Progenitor cell of endocrine pancreas (in vitro differentiated cells): ENCODE data around the gene CHCHD3. TPM values are rescaled to one million over a fixed set of nuclear protein-coding genes. Genes with fewer than 3 reads are reported as not detected.
"Not testable (repeated sequence)": the region's sequence is repeated elsewhere in the genome, so short reads cannot be mapped to it uniquely, and the experiment has no call there.

Experiments
- DNase-seq: peaks from one replicate; pipeline ENCODE4 v3.0.0; 2021; ENCODE audit warnings: low spot score; ENCODE audit not compliant: unreplicated experiment
- H3K27ac Mint-ChIP-seq: 2 replicates; pipeline ENCODE4 v1.8.0; 2021; ENCODE audit warnings: mild to moderate bottlenecking, moderate library complexity, mixed read lengths
- H3K27me3 Mint-ChIP-seq: 2 replicates; pipeline ENCODE4 v1.8.0; 2021; ENCODE audit warnings: mixed read lengths
- H3K36me3 Mint-ChIP-seq: 2 replicates; pipeline ENCODE4 v1.8.0; 2022; ENCODE audit warnings: mixed read lengths; ENCODE audit not compliant: insufficient read depth
- H3K4me1 Mint-ChIP-seq: 2 replicates; pipeline ENCODE4 v1.8.0; 2021; ENCODE audit warnings: low read depth, mixed read lengths
- H3K4me3 Mint-ChIP-seq: 2 replicates; pipeline ENCODE4 v1.8.0; 2021; ENCODE audit warnings: low read depth, mild to moderate bottlenecking, moderate library complexity, mixed read lengths
- H3K9me3 Mint-ChIP-seq: 2 replicates; pipeline ENCODE4 v1.8.0; 2021; ENCODE audit warnings: low read depth, mixed read lengths
- CTCF ChIP-seq: fragments of 200-600 bp; sonication (generic); IDR thresholded peaks from one replicate; pipeline ENCODE4 v1.5.0; 2021; ENCODE audit warnings: antibody characterized with exemption, mild to moderate bottlenecking; ENCODE audit not compliant: unreplicated experiment
- total RNA-seq: library from RNA; stranded (reverse); gene quantifications from 2 replicates; pipeline ENCODE4 v1.2.1, GENCODE V29; 2021

The CHCHD3 gene
- total RNA-seq, 1 donor from 2014 or later = 67.3 TPM

GRCh38 chr7:132901241-132901640, 180.6 kb downstream of the CHCHD3 start:
- no peak overlapping the region for H3K4me3 Mint-ChIP-seq
- no peak for TF ChIP-seq CTCF

GRCh38 chr7:132899833-132900232, 182.1 kb downstream of the CHCHD3 start:
- no peak for DNase-seq
- no peak overlapping the region for H3K4me3 Mint-ChIP-seq
- peaks cover 3% of the 10 kb centered on the region for H3K4me1 Mint-ChIP-seq
- no peak overlapping the region for H3K27ac Mint-ChIP-seq
- peaks cover 30% of the 10 kb centered on the region for H3K36me3 Mint-ChIP-seq
- no peak for TF ChIP-seq CTCF
- H3K27me3 Mint-ChIP-seq = no peaks in the 10 kb centered on the region
- H3K9me3 Mint-ChIP-seq = peaks cover 3% of the 10 kb centered on the region

More at GRCh38 chr7:132901241-132901640, 180.6 kb downstream of the CHCHD3 start:
- H3K27ac Mint-ChIP-seq = peak overlapping the region; percentile 21
- H3K4me1 Mint-ChIP-seq = peaks cover 5% of the 10 kb centered on the region
- no peaks in the 10 kb centered on the region for H3K27me3 Mint-ChIP-seq
- H3K9me3 Mint-ChIP-seq = no peaks in the 10 kb centered on the region
- H3K36me3 Mint-ChIP-seq = peaks cover 29% of the 10 kb centered on the region
- no peak for DNase-seq

- DNase-seq, H3K9me3 Mint-ChIP-seq, H3K27me3 Mint-ChIP-seq, H3K4me3 Mint-ChIP-seq, H3K27ac Mint-ChIP-seq, H3K4me1 Mint-ChIP-seq: not testable (repeated sequence)
- H3K36me3 Mint-ChIP-seq = peaks cover 36% of the 10 kb centered on the region
Observed at GRCh38 chr7:132898641-132899175, 183.2 kb downstream of the CHCHD3 start.

- no peak for TF ChIP-seq CTCF
- Mint-ChIP-seq H3K4me3 (no peak overlapping the region), H3K27ac (no peak overlapping the region), H3K9me3 (peaks cover 7% of the 10 kb centered on the region), H3K36me3 (peaks cover 37% of the 10 kb centered on the region), H3K4me1 (peaks cover 3% of the 10 kb centered on the region), H3K27me3 (no peaks in the 10 kb centered on the region)
- DNase-seq = no peak
Observed at GRCh38 chr7:132897093-132897687, 184.7 kb downstream of the CHCHD3 start.

- TF ChIP-seq CTCF = no peak
- no peaks in the 10 kb centered on the region for H3K4me1 Mint-ChIP-seq
- H3K27ac Mint-ChIP-seq = no peak overlapping the region
- H3K9me3 Mint-ChIP-seq = peaks cover 12% of the 10 kb centered on the region
- no peaks in the 10 kb centered on the region for H3K27me3 Mint-ChIP-seq
- H3K36me3 Mint-ChIP-seq = peaks cover 39% of the 10 kb centered on the region
- no peak for DNase-seq
- no peak overlapping the region for H3K4me3 Mint-ChIP-seq
Observed at GRCh38 chr7:132895231-132895630, 186.7 kb downstream of the CHCHD3 start.

- H3K36me3 Mint-ChIP-seq = peaks cover 33% of the 10 kb centered on the region
- DNase-seq = no peak
- peaks cover 12% of the 10 kb centered on the region for H3K9me3 Mint-ChIP-seq
- H3K4me1 Mint-ChIP-seq = no peaks in the 10 kb centered on the region
- no peak for TF ChIP-seq CTCF
- H3K27ac Mint-ChIP-seq = no peak overlapping the region
- H3K27me3 Mint-ChIP-seq = no peaks in the 10 kb centered on the region
- H3K4me3 Mint-ChIP-seq = no peak overlapping the region
Observed at GRCh38 chr7:132893560-132893959, 188.3 kb downstream of the CHCHD3 start.

- H3K27ac Mint-ChIP-seq, DNase-seq, H3K27me3 Mint-ChIP-seq, H3K4me1 Mint-ChIP-seq, H3K4me3 Mint-ChIP-seq: not testable (repeated sequence)
- Mint-ChIP-seq H3K9me3 (peaks cover 12% of the 10 kb centered on the region), H3K36me3 (peaks cover 28% of the 10 kb centered on the region)
Observed at GRCh38 chr7:132892744-132893143, 189.1 kb downstream of the CHCHD3 start.
